ENCODE measurements around the gene GLIPR1L2.

Gene GLIPR1L2

GRCh38 chr12:75390899-75391538, at the start of gene GLIPR1L2:
TSS of gene GLIPR1L2 (plus strand) at chr12:75391089. CDS start at chr12:75391117, 28 bp downstream.
- DNase-seq, result peak; percentile 97

- DNase-seq, result no peak
These were observed 49.0 kb upstream of the GLIPR1L2 start for GRCh38 chr12:75341873-75342272.

- DNase-seq, result no peak
These were observed 45.4 kb upstream of the GLIPR1L2 start for GRCh38 chr12:75345531-75345930.

- peak; percentile 63 for DNase-seq
These were observed 44.7 kb upstream of the GLIPR1L2 start for GRCh38 chr12:75346215-75346614.

GRCh38 chr12:75349946-75350345, 40.9 kb upstream of the GLIPR1L2 start:
- no peak for DNase-seq

GRCh38 chr12:75350413-75350812, 40.5 kb upstream of the GLIPR1L2 start:
- DNase-seq, result no peak

- no peak for DNase-seq
These were observed 36.9 kb upstream of the GLIPR1L2 start for GRCh38 chr12:75354011-75354410.

- DNase-seq, result peak; percentile 2
These were observed 30.0 kb upstream of the GLIPR1L2 start for GRCh38 chr12:75360920-75361319.

GRCh38 chr12:75361408-75361807, 29.5 kb upstream of the GLIPR1L2 start:
- DNase-seq, result peak; percentile 2

- DNase-seq, result no peak
These were observed 26.0 kb upstream of the GLIPR1L2 start for GRCh38 chr12:75364919-75365318.

- peak; percentile 34 for DNase-seq
These were observed 24.3 kb upstream of the GLIPR1L2 start for GRCh38 chr12:75366629-75367028.

- DNase-seq, result no peak
These were observed 15.9 kb upstream of the GLIPR1L2 start for GRCh38 chr12:75374971-75375370.

GRCh38 chr12:75378354-75378753, 12.5 kb upstream of the GLIPR1L2 start:
- no peak for DNase-seq

- DNase-seq, result no peak
These were observed 1.8 kb upstream of the GLIPR1L2 start for GRCh38 chr12:75389061-75389460.

- DNase-seq, result no peak
These were observed 1.2 kb upstream of the GLIPR1L2 start for GRCh38 chr12:75389706-75390105.

- no peak for DNase-seq
These were observed 562 bp upstream of the GLIPR1L2 start for GRCh38 chr12:75390156-75390898.

- DNase-seq, result no peak
These were observed 13.3 kb downstream of the GLIPR1L2 start for GRCh38 chr12:75404231-75404630.

GRCh38 chr12:75407683-75408082, 16.8 kb downstream of the GLIPR1L2 start:
- DNase-seq, result no peak

- DNase-seq, result no peak
These were observed 18.9 kb downstream of the GLIPR1L2 start for GRCh38 chr12:75409830-75410229.

GRCh38 chr12:75414671-75415070, 23.8 kb downstream of the GLIPR1L2 start:
- DNase-seq, result no peak

- no peak for DNase-seq
These were observed 29.0 kb downstream of the GLIPR1L2 start for GRCh38 chr12:75419841-75420240.

- DNase-seq, result no peak
These were observed 36.6 kb downstream of the GLIPR1L2 start for GRCh38 chr12:75427491-75427890.

- no peak for DNase-seq
These were observed 37.9 kb downstream of the GLIPR1L2 start for GRCh38 chr12:75428767-75429166.

GRCh38 chr12:75432924-75433323, 42.0 kb downstream of the GLIPR1L2 start:
- no peak for DNase-seq

GRCh38 chr12:75437564-75437963, 46.7 kb downstream of the GLIPR1L2 start:
- DNase-seq, result peak; percentile 21

Measured in activated CD4-positive, alpha-beta T cell treated with anti-CD3 and anti-CD28 coated beads, Interleukin-2, amount 50 U/mL, for 16 hours (primary cell).